Medulla oblongata (tissue), 1 donor: ENCODE measurements around the gene INSRR.

Experiments
- DNase-seq: peaks from one replicate; pipeline ENCODE4 v3.0.0-alpha.2; 2015; ENCODE audit errors: extremely low spot score

Gene INSRR

GRCh38 chr1:156874572-156875340 is 15.8 kb upstream of the INSRR start:
- no peak for DNase-seq

DNA sequence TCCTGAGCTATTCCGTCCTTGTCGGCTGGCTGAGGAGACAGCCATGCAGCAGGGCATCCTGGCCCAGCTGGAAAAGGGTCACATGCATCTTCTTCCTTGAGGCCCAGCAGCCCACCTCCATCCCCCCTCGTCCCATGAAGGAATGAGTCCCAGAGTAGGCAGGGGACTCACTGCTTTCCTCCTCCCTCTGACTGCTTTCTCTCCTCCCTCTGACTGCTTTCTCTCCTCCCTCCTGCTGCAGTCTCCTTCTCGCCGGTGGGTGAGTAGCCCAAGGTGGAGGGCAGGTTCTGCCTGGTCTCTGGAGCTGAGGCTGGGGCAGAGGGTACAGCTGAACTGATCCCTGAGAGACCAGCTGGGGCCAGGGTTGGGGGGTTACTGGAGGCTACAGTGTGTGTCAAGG is 15.2 kb upstream of the INSRR start:
- no peak for DNase-seq

DNA sequence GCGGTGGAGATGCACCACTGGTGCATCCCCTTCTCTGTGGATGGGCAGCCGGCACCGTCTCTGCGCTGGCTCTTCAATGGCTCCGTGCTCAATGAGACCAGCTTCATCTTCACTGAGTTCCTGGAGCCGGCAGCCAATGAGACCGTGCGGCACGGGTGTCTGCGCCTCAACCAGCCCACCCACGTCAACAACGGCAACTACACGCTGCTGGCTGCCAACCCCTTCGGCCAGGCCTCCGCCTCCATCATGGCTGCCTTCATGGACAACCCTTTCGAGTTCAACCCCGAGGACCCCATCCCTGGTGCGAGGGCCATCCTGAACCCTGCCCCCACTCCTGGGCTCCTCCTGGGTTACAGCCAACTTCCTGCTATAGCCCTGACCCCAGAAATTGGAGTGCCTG is 14.7 kb upstream of the INSRR start:
- DNase-seq = no peak

GRCh38 chr1:156869455-156869854 is 10.5 kb upstream of the INSRR start:
- no peak for DNase-seq

- no peak for DNase-seq
Measured at GRCh38 chr1:156868341-156868740, 9.4 kb upstream of the INSRR start.

DNA sequence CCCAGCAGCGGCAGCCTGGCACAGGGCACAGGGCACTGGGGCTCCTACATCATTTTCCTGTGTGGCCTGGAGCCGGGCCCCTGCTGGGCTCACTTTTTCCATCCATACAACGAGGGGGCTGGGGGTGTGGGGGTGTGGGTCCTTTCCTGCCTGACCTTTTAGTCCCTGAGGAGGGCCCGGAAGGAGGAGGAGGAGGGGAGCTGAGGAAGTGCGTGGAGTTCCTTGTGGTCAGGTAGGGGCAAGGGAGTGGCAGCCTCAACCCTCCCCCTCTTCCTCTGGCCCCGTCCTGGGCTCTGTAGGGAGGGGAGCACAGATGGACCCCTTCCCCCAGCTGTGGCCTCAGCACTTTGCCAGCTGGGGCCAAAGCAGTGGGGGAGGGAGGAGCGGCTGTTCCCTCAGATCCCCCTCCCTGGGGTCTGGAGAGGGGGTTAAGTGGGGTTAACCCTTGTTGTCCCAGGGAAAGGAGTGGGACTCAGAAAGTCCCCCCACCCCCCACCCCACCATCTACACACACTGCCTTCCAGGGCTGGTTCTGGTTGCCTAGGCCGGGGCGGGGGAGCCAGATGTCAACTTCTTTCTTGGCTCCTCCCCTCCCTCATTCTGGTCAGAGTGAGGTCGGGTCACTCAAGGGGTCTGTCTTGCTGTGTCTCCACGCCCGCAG is 7.5 kb upstream of the INSRR start:
- DNase-seq = no peak

- DNase-seq = no peak
Measured at GRCh38 chr1:156865865-156866248, 6.9 kb upstream of the INSRR start.

GRCh38 chr1:156865258-156865657 is 6.3 kb upstream of the INSRR start:
- no peak for DNase-seq

DNA sequence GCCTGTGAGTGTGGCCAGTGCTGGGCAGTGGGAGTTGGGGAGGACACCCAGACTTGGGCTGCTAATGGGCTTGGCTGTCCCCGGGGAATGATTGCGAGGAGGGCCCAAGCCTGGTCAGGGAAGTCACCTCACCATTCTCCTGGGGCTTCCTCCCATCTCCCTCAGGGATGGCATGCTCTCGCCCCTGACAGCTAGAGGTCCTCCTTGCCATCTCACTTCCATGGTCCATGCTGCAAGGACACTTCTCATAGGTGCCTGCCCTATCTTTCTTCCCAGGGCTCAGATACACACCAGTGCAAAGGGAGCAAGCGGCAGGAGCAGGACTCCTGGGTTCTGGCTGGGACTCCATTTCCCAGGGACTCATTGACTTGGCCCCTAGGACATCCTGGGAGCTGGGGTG is 5.9 kb upstream of the INSRR start:
- no peak for DNase-seq

- DNase-seq = no peak
Measured at GRCh38 chr1:156863631-156864030, 4.7 kb upstream of the INSRR start.

DNA sequence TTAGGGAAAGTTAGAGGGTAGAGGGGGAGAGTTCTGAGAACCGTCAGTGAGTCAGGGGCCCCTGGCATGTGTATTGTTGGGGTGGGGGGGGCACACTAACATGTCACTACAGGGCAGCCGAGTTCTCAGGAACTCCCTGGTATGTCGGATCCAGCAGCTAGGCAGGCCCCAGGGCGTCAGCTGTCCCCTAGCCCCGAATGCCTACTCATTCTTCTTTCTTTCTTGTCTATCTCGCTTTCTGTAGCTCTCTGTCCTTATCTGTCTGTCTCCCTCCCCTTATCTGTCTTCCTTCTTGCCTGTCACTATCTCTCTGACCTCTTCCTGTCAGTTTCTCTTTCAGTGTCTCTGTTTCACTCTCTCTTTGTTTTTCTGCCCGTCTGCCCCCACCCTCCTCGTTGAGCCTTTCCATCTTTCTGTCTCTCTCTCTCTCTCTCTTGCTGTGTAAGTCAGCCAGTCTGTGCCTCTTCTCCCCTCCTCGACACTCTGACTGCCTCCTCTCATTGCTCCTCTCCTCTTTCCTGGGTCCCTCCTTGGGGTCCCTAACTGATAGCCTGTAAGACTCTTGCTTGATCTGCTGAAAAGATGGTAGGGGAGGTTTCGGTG is 4.2 kb upstream of the INSRR start:
- no peak for DNase-seq

- DNase-seq = no peak
Measured at GRCh38 chr1:156862584-156862983, 3.7 kb upstream of the INSRR start.

DNA sequence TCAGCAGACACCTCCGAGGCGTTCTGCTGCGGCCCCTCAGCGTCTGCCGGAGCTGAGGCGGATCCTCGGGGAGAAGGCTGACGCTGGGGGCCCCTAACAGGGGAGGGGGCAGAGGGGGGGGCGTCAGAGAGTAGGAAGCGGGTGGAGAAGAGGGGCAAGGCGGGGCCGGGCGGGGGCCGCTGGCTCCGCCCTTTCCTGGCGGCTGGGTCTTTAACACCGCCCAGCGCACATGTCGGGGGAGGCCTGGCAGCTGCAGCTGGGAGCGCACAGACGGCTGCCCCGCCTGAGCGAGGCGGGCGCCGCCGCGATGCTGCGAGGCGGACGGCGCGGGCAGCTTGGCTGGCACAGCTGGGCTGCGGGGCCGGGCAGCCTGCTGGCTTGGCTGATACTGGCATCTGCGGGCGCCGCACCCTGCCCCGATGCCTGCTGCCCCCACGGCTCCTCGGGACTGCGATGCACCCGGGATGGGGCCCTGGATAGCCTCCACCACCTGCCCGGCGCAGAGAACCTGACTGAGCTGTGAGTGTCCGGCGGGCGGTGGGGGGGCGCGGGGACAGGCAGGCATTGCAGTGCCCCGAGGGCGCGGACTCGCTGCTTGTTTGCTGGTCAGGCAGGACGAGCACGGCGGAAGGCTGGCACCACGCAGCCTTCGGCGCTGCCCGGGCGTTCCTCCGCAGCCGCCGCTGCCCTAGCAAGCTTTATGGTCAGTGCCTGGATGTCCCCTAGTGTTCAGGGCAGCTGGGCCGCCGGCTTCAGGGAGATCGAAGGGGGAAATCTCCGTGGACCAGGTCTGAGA is 1.9 kb upstream of the INSRR start, which contains the start of gene NTRK1:
Gene NTRK1 (plus strand): TSS at position 238 of the 796 bp plus-strand sequence. CDS start 70 bp downstream, at position 308.
- peak; percentile 21 for DNase-seq

DNA sequence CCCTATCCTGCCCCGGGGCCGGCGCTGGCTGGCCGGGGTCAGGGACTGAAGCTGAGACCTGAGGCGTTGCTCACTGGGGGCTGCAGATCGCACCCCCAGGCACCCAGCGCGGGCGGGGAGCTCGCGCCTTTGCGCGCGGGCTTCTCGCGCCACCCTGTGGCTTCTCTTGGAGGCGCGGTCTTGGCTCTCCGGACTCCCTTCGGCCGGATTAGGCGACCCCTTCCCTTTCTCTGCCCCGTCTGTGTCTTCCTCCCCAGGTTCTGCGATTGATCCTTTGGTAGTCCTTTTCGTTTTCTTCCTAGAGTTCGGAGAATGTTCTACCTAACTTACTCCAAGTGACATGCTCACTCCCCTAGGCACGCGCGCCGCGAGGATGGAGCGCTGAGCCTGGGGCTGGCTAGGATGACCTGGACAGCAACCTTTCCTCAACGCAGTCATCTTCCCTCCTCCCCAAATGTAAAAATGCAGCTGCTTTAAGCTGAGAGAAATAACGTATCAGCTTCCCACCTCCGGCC is 1.3 kb upstream of the INSRR start:
- peak; percentile 60 for DNase-seq

- no peak for DNase-seq
Measured at GRCh38 chr1:156859523-156860112, 701 bp upstream of the INSRR start.

GRCh38 chr1:156858555-156858956 is 361 bp downstream of the INSRR start:
- no peak for DNase-seq

GRCh38 chr1:156857532-156857931 is 1.4 kb downstream of the INSRR start:
- DNase-seq = no peak

GRCh38 chr1:156856282-156856785 is 2.6 kb downstream of the INSRR start:
- no peak for DNase-seq

GRCh38 chr1:156854634-156855033 is 4.3 kb downstream of the INSRR start:
- DNase-seq = no peak

- DNase-seq = no peak
Measured at GRCh38 chr1:156853761-156854160, 5.2 kb downstream of the INSRR start.

- DNase-seq = peak; percentile 54
Measured at GRCh38 chr1:156852418-156852874, 6.5 kb downstream of the INSRR start.
